Measurements from ENCODE around the gene THRSP.
A peak's percentile ranks its signal among the peaks of the same experiment; 100 is the strongest.
"Not testable (repeated sequence)": the region's sequence is repeated elsewhere in the genome, so short reads cannot be mapped to it uniquely, and the experiment has no call there.

THRSP gene

GRCh38 chr11:78070621-78071020 is 7.0 kb downstream of the THRSP start:
- Mint-ChIP-seq H3K36me3 (ENCODE audit: low read depth) (peaks cover 56% of the 10 kb centered on the region), H3K4me3 (no peak overlapping the region), H3K4me1 (ENCODE audit: low read depth) (peaks cover 13% of the 10 kb centered on the region), H3K27me3 (no peaks in the 10 kb centered on the region), H3K9me3 (no peaks in the 10 kb centered on the region), H3K27ac (no peak overlapping the region)

- Mint-ChIP-seq H3K36me3 (ENCODE audit: low read depth) (peaks cover 61% of the 10 kb centered on the region), H3K27ac (no peak overlapping the region), H3K9me3 (no peaks in the 10 kb centered on the region), H3K4me3 (no peak overlapping the region), H3K27me3 (no peaks in the 10 kb centered on the region), H3K4me1 (ENCODE audit: low read depth) (peaks cover 24% of the 10 kb centered on the region)
Measured at GRCh38 chr11:78071717-78072116, 8.1 kb downstream of the THRSP start.

- peaks cover 58% of the 10 kb centered on the region for H3K36me3 Mint-ChIP-seq (ENCODE audit: low read depth)
- peak overlapping the region; percentile 24 for H3K27ac Mint-ChIP-seq
- no peak overlapping the region for H3K4me3 Mint-ChIP-seq
- H3K4me1 Mint-ChIP-seq (ENCODE audit: low read depth), result peaks cover 29% of the 10 kb centered on the region
- H3K9me3 Mint-ChIP-seq, result no peaks in the 10 kb centered on the region
- no peaks in the 10 kb centered on the region for H3K27me3 Mint-ChIP-seq
Measured at GRCh38 chr11:78072455-78072854, 8.8 kb downstream of the THRSP start.

- Mint-ChIP-seq H3K9me3 (no peaks in the 10 kb centered on the region), H3K4me3 (no peak overlapping the region), H3K36me3 (ENCODE audit: low read depth) (peaks cover 40% of the 10 kb centered on the region), H3K4me1 (ENCODE audit: low read depth) (peaks cover 40% of the 10 kb centered on the region), H3K27me3 (no peaks in the 10 kb centered on the region), H3K27ac (no peak overlapping the region)
Measured at GRCh38 chr11:78074756-78075155, 11.1 kb downstream of the THRSP start.

- Mint-ChIP-seq H3K4me3 (peak overlapping the region; percentile 1), H3K27me3 (no peaks in the 10 kb centered on the region), H3K9me3 (no peaks in the 10 kb centered on the region), H3K27ac (no peak overlapping the region), H3K4me1 (ENCODE audit: low read depth) (peaks cover 61% of the 10 kb centered on the region), H3K36me3 (ENCODE audit: low read depth) (peaks cover 26% of the 10 kb centered on the region)
Measured at GRCh38 chr11:78076733-78077403, 13.2 kb downstream of the THRSP start.

- Mint-ChIP-seq H3K4me1 (ENCODE audit: low read depth) (peaks cover 58% of the 10 kb centered on the region), H3K4me3 (peak overlapping the region; percentile 95), H3K36me3 (ENCODE audit: low read depth) (peaks cover 21% of the 10 kb centered on the region)
- not testable (repeated sequence) for H3K9me3 Mint-ChIP-seq, H3K27ac Mint-ChIP-seq, H3K27me3 Mint-ChIP-seq
Measured at GRCh38 chr11:78077592-78077991, 13.9 kb downstream of the THRSP start.

GRCh38 chr11:78078218-78079167 is 14.8 kb downstream of the THRSP start:
- H3K4me1 Mint-ChIP-seq (ENCODE audit: low read depth), result peaks cover 56% of the 10 kb centered on the region
- H3K27me3 Mint-ChIP-seq, result no peaks in the 10 kb centered on the region

GRCh38 chr11:78079232-78080083 is 15.8 kb downstream of the THRSP start, which contains the start of gene NDUFC2:
Gene NDUFC2, minus strand, starts transcription at chr11:78079862. Its CDS starts 118 bp downstream, at chr11:78079744.
- no peaks in the 10 kb centered on the region for H3K9me3 Mint-ChIP-seq
- H3K27ac Mint-ChIP-seq, result peak within 1 kb of the TSS; percentile 80
- peak within 1 kb of the TSS; percentile 95 for H3K4me3 Mint-ChIP-seq
- peaks cover 56% of the 10 kb centered on the region for H3K4me1 Mint-ChIP-seq (ENCODE audit: low read depth)
- H3K36me3 Mint-ChIP-seq (ENCODE audit: low read depth), result peaks cover 15% of the 10 kb centered on the region
- H3K27me3 Mint-ChIP-seq, result no peaks in the 10 kb centered on the region

More at GRCh38 chr11:78078218-78079167, 14.8 kb downstream of the THRSP start:
- peak overlapping the region; percentile 80 for H3K27ac Mint-ChIP-seq
- H3K36me3 Mint-ChIP-seq (ENCODE audit: low read depth), result peaks cover 18% of the 10 kb centered on the region
- no peaks in the 10 kb centered on the region for H3K9me3 Mint-ChIP-seq
- peak overlapping the region; percentile 95 for H3K4me3 Mint-ChIP-seq

GRCh38 chr11:78080084-78080817 is 16.6 kb downstream of the THRSP start:
- peak overlapping the region; percentile 95 for H3K4me3 Mint-ChIP-seq
- peaks cover 50% of the 10 kb centered on the region for H3K4me1 Mint-ChIP-seq (ENCODE audit: low read depth)
- no peaks in the 10 kb centered on the region for H3K27me3 Mint-ChIP-seq
- peak overlapping the region; percentile 80 for H3K27ac Mint-ChIP-seq
- H3K36me3 Mint-ChIP-seq (ENCODE audit: low read depth), result peaks cover 11% of the 10 kb centered on the region
- no peaks in the 10 kb centered on the region for H3K9me3 Mint-ChIP-seq

GRCh38 chr11:78080818-78081495 is 17.3 kb downstream of the THRSP start:
- no peaks in the 10 kb centered on the region for H3K27me3 Mint-ChIP-seq
- peak overlapping the region; percentile 58 for H3K4me3 Mint-ChIP-seq
- H3K4me1 Mint-ChIP-seq (ENCODE audit: low read depth), result peaks cover 45% of the 10 kb centered on the region
- H3K9me3 Mint-ChIP-seq, result no peaks in the 10 kb centered on the region
- H3K36me3 Mint-ChIP-seq (ENCODE audit: low read depth), result peaks cover 6% of the 10 kb centered on the region
- peak overlapping the region; percentile 72 for H3K27ac Mint-ChIP-seq

GRCh38 chr11:78081583-78081982 is 17.9 kb downstream of the THRSP start:
- Mint-ChIP-seq H3K36me3 (ENCODE audit: low read depth) (peaks cover 2% of the 10 kb centered on the region), H3K9me3 (no peaks in the 10 kb centered on the region), H3K4me3 (peak overlapping the region; percentile 58), H3K27ac (no peak overlapping the region), H3K27me3 (no peaks in the 10 kb centered on the region), H3K4me1 (ENCODE audit: low read depth) (peaks cover 39% of the 10 kb centered on the region)

- no peaks in the 10 kb centered on the region for H3K27me3 Mint-ChIP-seq
- H3K4me1 Mint-ChIP-seq (ENCODE audit: low read depth), result peaks cover 35% of the 10 kb centered on the region
- no peaks in the 10 kb centered on the region for H3K36me3 Mint-ChIP-seq (ENCODE audit: low read depth)
- H3K4me3 Mint-ChIP-seq, result no peak overlapping the region
- H3K9me3 Mint-ChIP-seq, result no peaks in the 10 kb centered on the region
- H3K27ac Mint-ChIP-seq, result no peak overlapping the region
Measured at GRCh38 chr11:78082146-78082545, 18.5 kb downstream of the THRSP start.

GRCh38 chr11:78083021-78083420 is 19.4 kb downstream of the THRSP start:
- no peak overlapping the region for H3K27ac Mint-ChIP-seq
- H3K4me1 Mint-ChIP-seq (ENCODE audit: low read depth), result peaks cover 27% of the 10 kb centered on the region
- no peaks in the 10 kb centered on the region for H3K36me3 Mint-ChIP-seq (ENCODE audit: low read depth)
- H3K9me3 Mint-ChIP-seq, result no peaks in the 10 kb centered on the region
- H3K4me3 Mint-ChIP-seq, result no peak overlapping the region
- no peaks in the 10 kb centered on the region for H3K27me3 Mint-ChIP-seq
